Measurements from ENCODE around the gene PSMD13.

PSMD13 gene

GRCh38 chr11:215581-216037 lies 21.2 kb upstream of the PSMD13 start:
- WGBS, 2 donors (ENCODE audit: extremely low coverage in 2 of 2, insufficient read length in 2 of 2, insufficient replicate concordance in 1 of 2): no CpG with 5 or more reads among the region's 4 CpGs

GRCh38 chr11:216081-216974 lies 20.4 kb upstream of the PSMD13 start:
- no CpG with 5 or more reads among the region's 11 CpGs for WGBS, 2 donors (ENCODE audit: extremely low coverage in 2 of 2, insufficient read length in 2 of 2, insufficient replicate concordance in 1 of 2)
- Histone ChIP-seq H3K23ac (ENCODE audit: low read depth, low read length, poor library complexity) (no peak overlapping the region), H3K4me1 (ENCODE audit: control insufficient read depth in 2 of 2, insufficient read depth in 1 of 2, low read depth in 1 of 2, low read length in 2 of 2) (no peaks in the 10 kb centered on the region), H4K91ac (ENCODE audit: low read depth, low read length, poor library complexity) (no peak overlapping the region), H2BK12ac (ENCODE audit: low read length) (no peak overlapping the region), H3K14ac (ENCODE audit: low read length) (no peak overlapping the region), H3K79me1 (ENCODE audit: low read depth, low read length) (peaks cover 2% of the 10 kb centered on the region), H3K18ac (ENCODE audit: low read length) (no peak overlapping the region), H2BK5ac (ENCODE audit: low read length) (no peak overlapping the region), H3K4me2 (ENCODE audit: insufficient read depth, low read length, poor library complexity, severe bottlenecking) (no peak overlapping the region), H3K9me3 (replicated peaks in 1 of 2; ENCODE audit: control insufficient read depth in 2 of 2, insufficient read depth in 1 of 2, low read depth in 1 of 2, low read length in 2 of 2) (no peaks in the 10 kb centered on the region), H2BK15ac (ENCODE audit: low read length) (no peak overlapping the region), H3K4me3 (ENCODE audit: low read length in 2 of 2) (no peak overlapping the region), H2AFZ (ENCODE audit: low read length) (no peak overlapping the region), H3K4ac (ENCODE audit: low read length) (no peak overlapping the region), H3K36me3 (replicated peaks in 1 of 2; ENCODE audit: control insufficient read depth in 2 of 2, insufficient read depth in 2 of 2, low read length in 2 of 2) (peaks cover 49 to 77% of the 10 kb centered on the region in 2 donors), H3K27me3 (ENCODE audit: control insufficient read depth in 3 of 3, insufficient read depth in 3 of 3, low read depth in 1 of 3, low read length in 3 of 3) (no peaks in the 10 kb centered on the region), H3K27ac (replicated peaks; ENCODE audit: low read length) (no peak overlapping the region), H4K8ac (ENCODE audit: low read depth, low read length) (no peak overlapping the region), H3K9ac (ENCODE audit: low read depth, low read length, poor library complexity) (no peak overlapping the region), H2AK5ac (ENCODE audit: low read depth, low read length) (no peak overlapping the region), H2BK120ac (ENCODE audit: low read depth, low read length) (no peak overlapping the region)
- no peak for DNase-seq (ENCODE audit: low spot score)

More at GRCh38 chr11:215581-216037, 21.2 kb upstream of the PSMD13 start:
- H3K79me1 ChIP-seq (ENCODE audit: low read depth, low read length): peaks cover 7% of the 10 kb centered on the region
- no peak overlapping the region for H3K14ac ChIP-seq (ENCODE audit: low read length)
- no peaks in the 10 kb centered on the region for H3K9me3 ChIP-seq (replicated peaks in 1 of 2; ENCODE audit: control insufficient read depth in 2 of 2, insufficient read depth in 1 of 2, low read depth in 1 of 2, low read length in 2 of 2)
- no peak overlapping the region for H2BK5ac ChIP-seq (ENCODE audit: low read length)
- no peak overlapping the region for H3K4ac ChIP-seq (ENCODE audit: low read length)
- no peaks in the 10 kb centered on the region for H3K27me3 ChIP-seq (ENCODE audit: control insufficient read depth in 3 of 3, insufficient read depth in 3 of 3, low read depth in 1 of 3, low read length in 3 of 3)
- no peak overlapping the region for H3K27ac ChIP-seq (replicated peaks; ENCODE audit: low read length)
- H2AFZ ChIP-seq (ENCODE audit: low read length): no peak overlapping the region
- H3K36me3 ChIP-seq (replicated peaks in 1 of 2; ENCODE audit: control insufficient read depth in 2 of 2, insufficient read depth in 2 of 2, low read length in 2 of 2): peaks cover 56 to 83% of the 10 kb centered on the region in 2 donors
- no peak overlapping the region for H3K18ac ChIP-seq (ENCODE audit: low read length)
- H3K9ac ChIP-seq (ENCODE audit: low read depth, low read length, poor library complexity): no peak overlapping the region
- H3K23ac ChIP-seq (ENCODE audit: low read depth, low read length, poor library complexity): no peak overlapping the region
- H4K8ac ChIP-seq (ENCODE audit: low read depth, low read length): no peak overlapping the region
- no peaks in the 10 kb centered on the region for H3K4me1 ChIP-seq (ENCODE audit: control insufficient read depth in 2 of 2, insufficient read depth in 1 of 2, low read depth in 1 of 2, low read length in 2 of 2)
- H2AK5ac ChIP-seq (ENCODE audit: low read depth, low read length): no peak overlapping the region
- no peak overlapping the region for H3K4me3 ChIP-seq (ENCODE audit: low read length in 2 of 2)
- no peak for DNase-seq (ENCODE audit: low spot score)
- H2BK120ac ChIP-seq (ENCODE audit: low read depth, low read length): no peak overlapping the region
- H3K4me2 ChIP-seq (ENCODE audit: insufficient read depth, low read length, poor library complexity, severe bottlenecking): no peak overlapping the region
- H2BK12ac ChIP-seq (ENCODE audit: low read length): no peak overlapping the region
- no peak overlapping the region for H2BK15ac ChIP-seq (ENCODE audit: low read length)
- no peak overlapping the region for H4K91ac ChIP-seq (ENCODE audit: low read depth, low read length, poor library complexity)

- Histone ChIP-seq H3K18ac (ENCODE audit: low read length) (no peak overlapping the region), H3K9me3 (replicated peaks in 1 of 2; ENCODE audit: control insufficient read depth in 2 of 2, insufficient read depth in 1 of 2, low read depth in 1 of 2, low read length in 2 of 2) (peaks cover 0 to 2% of the 10 kb centered on the region in 2 donors), H3K14ac (ENCODE audit: low read length) (no peak overlapping the region), H4K8ac (ENCODE audit: low read depth, low read length) (no peak overlapping the region), H2BK120ac (ENCODE audit: low read depth, low read length) (no peak overlapping the region), H3K79me1 (ENCODE audit: low read depth, low read length) (no peaks in the 10 kb centered on the region), H2BK15ac (ENCODE audit: low read length) (no peak overlapping the region), H3K4me2 (ENCODE audit: insufficient read depth, low read length, poor library complexity, severe bottlenecking) (no peak overlapping the region), H3K27ac (replicated peaks; ENCODE audit: low read length) (no peak overlapping the region), H3K27me3 (ENCODE audit: control insufficient read depth in 3 of 3, insufficient read depth in 3 of 3, low read depth in 1 of 3, low read length in 3 of 3) (no peaks in the 10 kb centered on the region), H3K4ac (ENCODE audit: low read length) (no peak overlapping the region), H2AK5ac (ENCODE audit: low read depth, low read length) (no peak overlapping the region), H3K4me1 (ENCODE audit: control insufficient read depth in 2 of 2, insufficient read depth in 1 of 2, low read depth in 1 of 2, low read length in 2 of 2) (no peaks in the 10 kb centered on the region), H2BK5ac (ENCODE audit: low read length) (no peak overlapping the region), H3K4me3 (ENCODE audit: low read length in 2 of 2) (no peak overlapping the region), H4K91ac (ENCODE audit: low read depth, low read length, poor library complexity) (no peak overlapping the region), H2AFZ (ENCODE audit: low read length) (no peak overlapping the region), H3K23ac (ENCODE audit: low read depth, low read length, poor library complexity) (no peak overlapping the region), H2BK12ac (ENCODE audit: low read length) (no peak overlapping the region), H3K9ac (ENCODE audit: low read depth, low read length, poor library complexity) (no peak overlapping the region), H3K36me3 (replicated peaks in 1 of 2; ENCODE audit: control insufficient read depth in 2 of 2, insufficient read depth in 2 of 2, low read length in 2 of 2) (peaks cover 41 to 76% of the 10 kb centered on the region in 2 donors)
- no peak for DNase-seq (ENCODE audit: low spot score)
- WGBS, 2 donors (ENCODE audit: extremely low coverage in 2 of 2, insufficient read length in 2 of 2, insufficient replicate concordance in 1 of 2): no CpG with 5 or more reads among the region's 3 CpGs
Observed at GRCh38 chr11:217704-218103, 19.1 kb upstream of the PSMD13 start.

- no peak overlapping the region for H2AK5ac ChIP-seq (ENCODE audit: low read depth, low read length)
- H3K18ac ChIP-seq (ENCODE audit: low read length): no peak overlapping the region
- H3K4ac ChIP-seq (ENCODE audit: low read length): no peak overlapping the region
- H4K91ac ChIP-seq (ENCODE audit: low read depth, low read length, poor library complexity): no peak overlapping the region
- H3K27ac ChIP-seq (replicated peaks; ENCODE audit: low read length): no peak overlapping the region
- H2BK120ac ChIP-seq (ENCODE audit: low read depth, low read length): no peak overlapping the region
- H3K27me3 ChIP-seq (ENCODE audit: control insufficient read depth in 3 of 3, insufficient read depth in 3 of 3, low read depth in 1 of 3, low read length in 3 of 3): no peaks in the 10 kb centered on the region
- H3K36me3 ChIP-seq (replicated peaks in 1 of 2; ENCODE audit: control insufficient read depth in 2 of 2, insufficient read depth in 2 of 2, low read length in 2 of 2): peaks cover 33 to 65% of the 10 kb centered on the region in 2 donors
- no peak overlapping the region for H3K14ac ChIP-seq (ENCODE audit: low read length)
- no peak for DNase-seq (ENCODE audit: low spot score)
- no peak overlapping the region for H2BK15ac ChIP-seq (ENCODE audit: low read length)
- peaks cover 5% of the 10 kb centered on the region for H3K79me1 ChIP-seq (ENCODE audit: low read depth, low read length)
- peak overlapping the region; percentile 7 for H3K9ac ChIP-seq (ENCODE audit: low read depth, low read length, poor library complexity)
- no peak overlapping the region for H3K4me3 ChIP-seq (ENCODE audit: low read length in 2 of 2)
- H3K9me3 ChIP-seq (replicated peaks in 1 of 2; ENCODE audit: control insufficient read depth in 2 of 2, insufficient read depth in 1 of 2, low read depth in 1 of 2, low read length in 2 of 2): peaks cover 0 to 2% of the 10 kb centered on the region in 2 donors
- H2AFZ ChIP-seq (ENCODE audit: low read length): no peak overlapping the region
- peak overlapping the region; percentile 11 for H3K23ac ChIP-seq (ENCODE audit: low read depth, low read length, poor library complexity)
- no CpG with 5 or more reads among the region's 29 CpGs for WGBS, 2 donors (ENCODE audit: extremely low coverage in 2 of 2, insufficient read length in 2 of 2, insufficient replicate concordance in 1 of 2)
- no peak overlapping the region for H2BK5ac ChIP-seq (ENCODE audit: low read length)
- H3K4me1 ChIP-seq (ENCODE audit: control insufficient read depth in 2 of 2, insufficient read depth in 1 of 2, low read depth in 1 of 2, low read length in 2 of 2): no peaks in the 10 kb centered on the region
- no peak overlapping the region for H3K4me2 ChIP-seq (ENCODE audit: insufficient read depth, low read length, poor library complexity, severe bottlenecking)
- H4K8ac ChIP-seq (ENCODE audit: low read depth, low read length): no peak overlapping the region
- H2BK12ac ChIP-seq (ENCODE audit: low read length): no peak overlapping the region
Observed at GRCh38 chr11:218815-219593, 17.8 kb upstream of the PSMD13 start.
